ENCODE measurements around the gene RPL11.

GRCh38 chr1:23644555-23644866, 47.1 kb upstream of the RPL11 start:
- TF ChIP-seq CTCF (IDR thresholded peaks at IDR 0.05; ENCODE audit: poor library complexity, severe bottlenecking) (no peak), EZH2 (IDR thresholded peaks at IDR 0.05; ENCODE audit: borderline replicate concordance, insufficient read depth, low read length, poor library complexity, severe bottlenecking) (no peak), POLR2AphosphoS5 (IDR thresholded peaks at IDR 0.05) (no peak), SMC3 (conservative IDR thresholded peaks at IDR 0.05; ENCODE audit: poor library complexity) (no peak), EP300 (conservative IDR thresholded peaks at IDR 0.05; ENCODE audit: poor library complexity, severe bottlenecking) (no peak), TAF1 (IDR thresholded peaks at IDR 0.05; ENCODE audit: low read depth) (no peak), RAD21 (conservative IDR thresholded peaks at IDR 0.05) (no peak)
- TF ChIP-seq, protein P1, sequence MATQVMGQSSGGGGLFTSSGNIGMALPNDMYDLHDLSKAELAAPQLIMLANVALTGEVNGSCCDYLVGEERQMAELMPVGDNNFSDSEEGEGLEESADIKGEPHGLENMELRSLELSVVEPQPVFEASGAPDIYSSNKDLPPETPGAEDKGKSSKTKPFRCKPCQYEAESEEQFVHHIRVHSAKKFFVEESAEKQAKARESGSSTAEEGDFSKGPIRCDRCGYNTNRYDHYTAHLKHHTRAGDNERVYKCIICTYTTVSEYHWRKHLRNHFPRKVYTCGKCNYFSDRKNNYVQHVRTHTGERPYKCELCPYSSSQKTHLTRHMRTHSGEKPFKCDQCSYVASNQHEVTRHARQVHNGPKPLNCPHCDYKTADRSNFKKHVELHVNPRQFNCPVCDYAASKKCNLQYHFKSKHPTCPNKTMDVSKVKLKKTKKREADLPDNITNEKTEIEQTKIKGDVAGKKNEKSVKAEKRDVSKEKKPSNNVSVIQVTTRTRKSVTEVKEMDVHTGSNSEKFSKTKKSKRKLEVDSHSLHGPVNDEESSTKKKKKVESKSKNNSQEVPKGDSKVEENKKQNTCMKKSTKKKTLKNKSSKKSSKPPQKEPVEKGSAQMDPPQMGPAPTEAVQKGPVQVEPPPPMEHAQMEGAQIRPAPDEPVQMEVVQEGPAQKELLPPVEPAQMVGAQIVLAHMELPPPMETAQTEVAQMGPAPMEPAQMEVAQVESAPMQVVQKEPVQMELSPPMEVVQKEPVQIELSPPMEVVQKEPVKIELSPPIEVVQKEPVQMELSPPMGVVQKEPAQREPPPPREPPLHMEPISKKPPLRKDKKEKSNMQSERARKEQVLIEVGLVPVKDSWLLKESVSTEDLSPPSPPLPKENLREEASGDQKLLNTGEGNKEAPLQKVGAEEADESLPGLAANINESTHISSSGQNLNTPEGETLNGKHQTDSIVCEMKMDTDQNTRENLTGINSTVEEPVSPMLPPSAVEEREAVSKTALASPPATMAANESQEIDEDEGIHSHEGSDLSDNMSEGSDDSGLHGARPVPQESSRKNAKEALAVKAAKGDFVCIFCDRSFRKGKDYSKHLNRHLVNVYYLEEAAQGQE (IDR thresholded peaks at IDR 0.05; ENCODE audit: borderline replicate concordance): no peak
